HG02623 (cell line): ENCODE measurements around the gene ACP1.
"Not testable (repeated sequence)": the region's sequence is repeated elsewhere in the genome, so short reads cannot be mapped to it uniquely, and the experiment has no call there.

Source experiments
- ATAC-seq: cut with Tn5 transposase; IDR thresholded peaks from one replicate; pipeline ENCODE4 v1.9.1; 2021; ENCODE audit warnings: moderate library complexity; ENCODE audit not compliant: unreplicated experiment

ACP1 gene

GRCh38 chr2:309148-309953 is 44.6 kb downstream of the ACP1 start:
- ATAC-seq, result no peak

- no peak for ATAC-seq
These were observed 45.3 kb downstream of the ACP1 start for GRCh38 chr2:309954-310510.

GRCh38 chr2:310994-311393 is 46.2 kb downstream of the ACP1 start:
- ATAC-seq, result no peak

DNA sequence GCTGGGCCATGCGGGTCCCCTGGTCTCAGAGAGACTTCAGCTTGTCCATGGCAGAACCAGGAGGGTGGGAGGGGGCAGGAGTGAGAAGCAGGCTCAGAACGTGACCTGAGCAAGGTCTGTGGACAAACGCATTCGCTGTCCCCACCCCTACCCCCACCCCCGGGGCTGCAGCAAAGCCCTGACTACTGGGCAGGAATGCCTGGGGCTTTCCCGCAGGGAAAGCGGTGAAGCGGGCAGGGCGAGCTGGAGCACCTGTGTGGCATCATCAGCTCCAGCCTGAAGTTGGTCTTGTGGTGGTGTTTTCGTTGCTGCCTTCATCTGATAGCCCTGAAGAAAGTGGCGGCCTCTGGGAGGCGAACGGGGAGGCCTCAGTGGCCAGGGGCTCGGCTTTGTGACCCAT is 49.2 kb downstream of the ACP1 start:
- ATAC-seq, result no peak

- ATAC-seq, result no peak
These were observed 50.0 kb downstream of the ACP1 start for GRCh38 chr2:314561-315336.

DNA sequence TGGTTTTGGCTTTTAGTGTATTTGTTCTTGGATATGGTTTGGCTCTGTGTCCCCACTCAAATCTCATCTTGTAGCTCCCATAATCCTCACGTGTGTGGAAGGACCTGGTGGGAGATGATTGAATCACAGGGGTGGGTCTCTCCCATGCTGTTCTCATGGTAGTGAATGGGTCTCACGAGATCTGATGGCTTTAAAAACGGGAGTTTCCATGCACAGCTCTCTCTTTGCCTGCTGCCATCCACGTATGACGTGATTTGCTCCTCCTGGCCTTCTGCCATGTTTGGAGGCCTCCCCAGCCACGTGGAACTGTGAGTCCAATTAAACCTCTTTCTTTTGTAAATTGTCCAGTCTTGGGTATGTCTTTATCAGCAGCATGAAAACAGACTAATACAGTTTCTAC is 51.2 kb downstream of the ACP1 start:
- not testable (repeated sequence) for ATAC-seq

- no peak for ATAC-seq
These were observed 51.6 kb downstream of the ACP1 start for GRCh38 chr2:316381-316780.

GRCh38 chr2:317501-318424 is 53.0 kb downstream of the ACP1 start:
- ATAC-seq, result no peak

DNA sequence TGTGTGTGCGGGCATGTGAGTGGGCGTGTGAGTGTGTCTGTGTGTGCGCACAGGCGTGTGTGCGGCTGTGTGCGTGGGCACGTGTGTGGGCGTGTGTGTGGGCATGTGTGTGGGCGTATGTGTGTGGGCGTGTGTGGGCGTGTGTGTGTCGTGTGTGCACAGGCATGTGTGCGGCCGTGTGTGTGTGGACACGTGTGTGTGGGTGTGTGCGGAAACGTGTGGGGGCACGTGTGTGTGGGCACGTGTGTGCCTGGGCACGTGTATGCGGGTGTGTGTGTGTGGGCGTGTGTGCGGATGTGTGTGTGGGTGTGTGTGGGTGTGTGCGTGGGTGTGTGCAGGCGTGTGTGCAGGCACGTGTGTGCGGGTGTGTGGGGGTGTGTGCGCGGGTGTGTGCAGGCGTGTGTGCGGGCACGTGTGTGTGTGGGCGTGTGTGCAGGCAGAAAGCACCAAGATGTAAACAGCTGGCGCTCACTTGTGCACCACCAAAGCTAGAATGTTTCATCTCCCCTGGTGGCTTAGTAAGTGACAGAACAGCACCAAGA is 54.4 kb downstream of the ACP1 start:
- no peak for ATAC-seq

GRCh38 chr2:320561-320960 is 55.8 kb downstream of the ACP1 start:
- ATAC-seq, result no peak

GRCh38 chr2:322326-322725 is 57.6 kb downstream of the ACP1 start:
- ATAC-seq, result no peak

GRCh38 chr2:323035-323434 is 58.3 kb downstream of the ACP1 start:
- no peak for ATAC-seq
